K562 (cell line): ENCODE results near the gene SSTR1. TPM values are rescaled to one million over a fixed set of nuclear protein-coding genes. Genes with fewer than 3 reads are reported as not detected.

Experiments used
- ATAC-seq: fragments of 200-7000 bp; cut with Tn5 transposase; 3 replicates; pipeline ENCODE4 v1.9.1; 2020; ENCODE audit warnings: moderate library complexity
- BruUV-seq: library from RNA; stranded (reverse); fragments of 400-500 nt; replicated peaks from 2 replicates; lab custom pipeline; 2021; lab: Mats Ljungman, UMichigan
- CTCF ChIA-PET: fragments of 300-600 bp; formaldehyde crosslinking; extraction: SDS; loops from one replicate; lab custom pipeline; 2021; ENCODE audit warnings: low intra/inter-chr PET ratio; lab: Yijun Ruan, JAX
- POLR2A ChIA-PET: fragments of 300-600, 350-650 bp; sonication (Branson Sonifier 250); formaldehyde crosslinking; extraction: SDS; loops from one replicate; lab custom pipeline; 2021; ENCODE audit warnings: antibody characterized with exemption, inconsistent platforms; lab: Yijun Ruan, JAX
- DNase-seq, 4 experiments: peaks; one replicate each; pipeline versions ENCODE4 v3.0.0 to v3.0.0-alpha.2; 2011 to 2018; ENCODE audit warnings: low spot score in 3 of 4, mixed read lengths in 3 of 4; ENCODE audit errors: extremely low read depth in 1 of 4
- FAIRE-seq: peaks from 2 replicates; lab custom pipeline; 2011; peaks lifted over from hg19 to GRCh38; lab: Jason Lieb, UNC
- H2AFZ ChIP-seq: 2 replicates; pipeline ENCODE4 v1.6.0; 2011; ENCODE audit warnings: low read depth, low read length, control low read depth, inconsistent platforms
- H3K27ac ChIP-seq: fragments of 200-600 bp; 3 replicates; pipeline ENCODE4 v1.8.0; 2011; ENCODE audit warnings: low read depth, mild to moderate bottlenecking, control low read depth, inconsistent platforms, low read length, moderate library complexity, mixed read lengths; ENCODE audit errors: extremely low read depth
- H3K27me3 ChIP-seq, 2 experiments: fragments of 300-600 bp in 1 of 2; 2 replicates in 1 of 2; 3 replicates in 1 of 2; pipeline versions ENCODE4 v1.6.0 to v1.8.0; 2011; ENCODE audit warnings: inconsistent platforms in 2 of 2, low read length in 2 of 2, mild to moderate bottlenecking in 1 of 2, mixed read lengths in 1 of 2, moderate library complexity in 1 of 2; ENCODE audit not compliant: control insufficient read depth in 2 of 2, insufficient read depth in 2 of 2
- H3K36me3 ChIP-seq: fragments of 300-600 bp; 3 replicates; pipeline ENCODE4 v1.8.0; 2011; ENCODE audit warnings: mild to moderate bottlenecking, low read length, inconsistent platforms; ENCODE audit not compliant: control insufficient read depth, insufficient read depth
- H3K4me1 ChIP-seq, 2 experiments: fragments of 200-600 bp in 1 of 2; replicated peaks in 1 of 2; 2 replicates in 1 of 2; 3 replicates in 1 of 2; pipeline versions ENCODE4 v1.5.1 to v1.8.0; 2011; ENCODE audit warnings: inconsistent platforms in 2 of 2, low read length in 2 of 2, mild to moderate bottlenecking in 1 of 2, mixed read lengths in 1 of 2, moderate library complexity in 1 of 2; ENCODE audit not compliant: control insufficient read depth in 2 of 2, insufficient read depth in 2 of 2
- H3K4me2 ChIP-seq: 2 replicates; pipeline ENCODE4 v1.6.1; 2011; ENCODE audit warnings: low read length, control low read depth, inconsistent platforms, mixed read lengths; ENCODE audit not compliant: insufficient read depth
- H3K4me3 ChIP-seq: fragments of 200-600 bp; sonication (generic), shearing (Covaris generic); 2 replicates; pipeline ENCODE4 v1.5.1; 2016; ENCODE audit warnings: control low read depth, inconsistent platforms
- H3K79me2 ChIP-seq: fragments of 200-600 bp; 3 replicates; pipeline ENCODE4 v1.8.0; 2011; ENCODE audit warnings: low read length, inconsistent platforms; ENCODE audit not compliant: control insufficient read depth, insufficient read depth
- H3K9ac ChIP-seq, 2 experiments: 2 replicates each; pipeline versions ENCODE4 v1.6.0 to v1.6.1; 2011; ENCODE audit warnings: low read depth in 2 of 2, low read length in 2 of 2, control low read depth in 1 of 2, inconsistent platforms in 1 of 2, mild to moderate bottlenecking in 1 of 2, mixed read lengths in 1 of 2; ENCODE audit not compliant: insufficient read depth in 1 of 2
- H3K9me1 ChIP-seq: one replicate; pipeline ENCODE4 v1.6.0; 2011; ENCODE audit warnings: inconsistent platforms, mild to moderate bottlenecking, low read length, moderate library complexity; ENCODE audit not compliant: control insufficient read depth, insufficient read depth
- H3K9me3 ChIP-seq: replicated peaks from 2 replicates; pipeline ENCODE4 v1.5.1; 2011; ENCODE audit warnings: low read depth, low read length, inconsistent platforms; ENCODE audit not compliant: control insufficient read depth, insufficient read depth
- H4K20me1 ChIP-seq: replicated peaks from 2 replicates; pipeline ENCODE4 v1.6.1; 2011; ENCODE audit warnings: low read length, inconsistent platforms, mixed read lengths; ENCODE audit not compliant: control insufficient read depth, insufficient read depth
- BDP1 ChIP-seq: IDR thresholded peaks from 3 replicates; pipeline ENCODE4 v1.6.1; 2011; ENCODE audit not compliant: insufficient read length, insufficient read depth
- ETV5 ChIP-seq: sonication (generic); formaldehyde crosslinking; IDR thresholded peaks from 2 replicates; pipeline ENCODE4 v1.4.0; 2020; ENCODE audit warnings: low read depth, mild to moderate bottlenecking, missing genetic modification reagents
- FOS ChIP-seq: IDR thresholded peaks from 3 replicates; pipeline ENCODE4 v1.6.1; 2011; ENCODE audit not compliant: insufficient read length; ENCODE audit errors: extremely low read depth
- SOX6 ChIP-seq: fragments of 450-650 bp; IDR thresholded peaks from 2 replicates; pipeline ENCODE4 v1.6.1; 2014; ENCODE audit warnings: mild to moderate bottlenecking
- STAG1 ChIP-seq: sonication (generic); formaldehyde crosslinking; IDR thresholded peaks from 2 replicates; pipeline ENCODE4 v1.5.0; 2020; ENCODE audit warnings: missing genetic modification reagents, borderline replicate concordance
- WGBS: fragments of 100-300 bp; shearing (Covaris generic); methylation state at CpG from one replicate; pipeline ENCODE4 v1.1.6; 2016; ENCODE audit warnings: low coverage, mixed read lengths; ENCODE audit not compliant: insufficient coverage; ENCODE audit errors: missing lambda C conversion rate; 5-methylcytosine and 5-hydroxymethylcytosine counted together
- in situ Hi-C: fragments of 300-500 bp; cut with MboI; formaldehyde crosslinking; loops from 4 replicates; pipeline ENCODE4 v1.15.0; 2018; ENCODE audit warnings: inconsistent platforms, mixed read lengths
- intact Hi-C: fragments of 100-400 bp; cut with micrococcal nuclease; formaldehyde crosslinking; loops from 2 replicates; pipeline ENCODE4 v1.14.2; 2022
- polyA plus RNA-seq, 8 experiments: library from polyadenylated mRNA; depleted of rRNA in 4 of 8; stranded (reverse) in 5 of 8; unstranded in 3 of 8; fragments of >200 nt; fragmentation: Nextera tagmentation in 2 of 8; fragmentation: Illumina TruSeq in 1 of 8; extraction: Ambion mirVana in 2 of 8; extraction: Trizol in 1 of 8; gene quantifications; 2 replicates each; pipeline versions ENCODE4 v1.2.1 to v1.2.3, GENCODE V29; 2011 to 2014; ENCODE audit warnings: inconsistent platforms in 1 of 8, missing spikeins in 1 of 8
- total RNA-seq, 7 experiments: library from RNA; depleted of rRNA in 6 of 7; stranded (reverse); fragments of >200 nt in 6 of 7; fragmentation: Illumina TruSeq in 2 of 7; extraction: Trizol in 2 of 7; gene quantifications; 2 replicates each; pipeline versions ENCODE4 v1.2.1 to v1.2.3, GENCODE V29; 2011 to 2021; ENCODE audit warnings: low replicate concordance in 1 of 7
- TF ChIP-seq, protein P1 (sequence below): sonication (generic); formaldehyde crosslinking; IDR thresholded peaks from 2 replicates; pipeline ENCODE4 v1.8.1; 2022; ENCODE audit warnings: missing genetic modification reagents

The SSTR1 gene
- total and polyA plus RNA-seq, 9 of the 15 experiments (the other 6 are each of a cell fraction or from before 2014, with no cell fraction given): not detected

DNA sequence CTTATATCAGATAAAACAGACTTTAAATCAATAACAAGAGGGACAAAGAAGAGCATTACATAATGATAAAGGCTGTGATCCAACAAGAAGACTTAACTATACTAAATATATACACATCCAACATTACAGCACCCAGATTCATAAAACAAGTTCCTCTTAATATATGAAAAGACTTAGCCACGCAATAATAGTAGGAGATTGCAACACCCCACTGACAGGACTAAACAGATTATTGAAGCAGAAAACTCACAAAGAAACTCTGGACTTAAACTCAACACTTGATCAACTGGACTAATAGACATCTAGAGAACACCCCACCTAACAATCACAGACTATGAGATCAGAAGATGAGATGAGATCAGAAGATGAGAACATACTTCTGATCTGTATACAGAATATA, 53.9 kb downstream of the SSTR1 start:
- ATAC-seq: no peak
- no peak overlapping the region for H3K27ac ChIP-seq
- BruUV-seq: no TSS peak
- no peaks in the 10 kb centered on the region for H3K9me1 ChIP-seq
- H3K4me3 ChIP-seq: no peak overlapping the region
- TF ChIP-seq, protein P1, sequence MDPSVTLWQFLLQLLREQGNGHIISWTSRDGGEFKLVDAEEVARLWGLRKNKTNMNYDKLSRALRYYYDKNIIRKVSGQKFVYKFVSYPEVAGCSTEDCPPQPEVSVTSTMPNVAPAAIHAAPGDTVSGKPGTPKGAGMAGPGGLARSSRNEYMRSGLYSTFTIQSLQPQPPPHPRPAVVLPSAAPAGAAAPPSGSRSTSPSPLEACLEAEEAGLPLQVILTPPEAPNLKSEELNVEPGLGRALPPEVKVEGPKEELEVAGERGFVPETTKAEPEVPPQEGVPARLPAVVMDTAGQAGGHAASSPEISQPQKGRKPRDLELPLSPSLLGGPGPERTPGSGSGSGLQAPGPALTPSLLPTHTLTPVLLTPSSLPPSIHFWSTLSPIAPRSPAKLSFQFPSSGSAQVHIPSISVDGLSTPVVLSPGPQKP (CRISPR knock-in tag): no peak
- TF ChIP-seq STAG1 (CRISPR knock-in tag) (no peak), SOX6 (no peak), FOS (no peak), BDP1 (no peak), ETV5 (CRISPR knock-in tag) (no peak)
- TF ChIP-seq, all 486 proteins: peak for 0
- no peak for DNase-seq
- no peak for FAIRE-seq
- no peaks in the 10 kb centered on the region for H3K79me2 ChIP-seq
- in situ Hi-C loops: no loop called here
- ChIA-PET CTCF (no interaction called here), POLR2A (no interaction called here)
- H3K4me2 ChIP-seq: no peak overlapping the region
- H3K9ac ChIP-seq: no peak overlapping the region
- no peaks in the 10 kb centered on the region for H4K20me1 ChIP-seq
- no peaks in the 10 kb centered on the region for H3K9me3 ChIP-seq
- intact Hi-C loops: no loop called here
- H2AFZ ChIP-seq: no peak overlapping the region
- 0% methylated on average over 1 of the region's 1 CpG for WGBS
- no peaks in the 10 kb centered on the region for H3K4me1 ChIP-seq
- H3K36me3 ChIP-seq: no peaks in the 10 kb centered on the region
- no peaks in the 10 kb centered on the region for H3K27me3 ChIP-seq

Other genes starting within 250 kb of the SSTR1 start
- gene CLEC14A, start 48.2 kb downstream of the SSTR1 start, total RNA-seq (2014; rRNA removed): not detected in 2 replicates
- not detected in 2 replicates for gene CLEC14A, start 48.2 kb downstream of the SSTR1 start, total RNA-seq (2014; rRNA removed; fragmentation: Illumina TruSeq; extraction: Trizol)
- not detected in 2 replicates for gene CLEC14A, start 48.2 kb downstream of the SSTR1 start, total RNA-seq (2015; rRNA removed; fragmentation: Illumina TruSeq; extraction: Trizol)
- not detected in 2 replicates for gene CLEC14A, start 48.2 kb downstream of the SSTR1 start, total RNA-seq (2021)
- not detected in 2 replicates for gene CLEC14A, start 48.2 kb downstream of the SSTR1 start, polyA plus RNA-seq (2011; rRNA removed)
- not detected in 2 replicates for gene CLEC14A, start 48.2 kb downstream of the SSTR1 start, polyA plus RNA-seq (2014; fragmentation: Illumina TruSeq; extraction: Trizol)
- gene CLEC14A, start 48.2 kb downstream of the SSTR1 start, polyA plus RNA-seq (2014; fragmentation: Nextera tagmentation; extraction: Ambion mirVana): not detected
- gene CLEC14A, start 48.2 kb downstream of the SSTR1 start, polyA plus RNA-seq (2014; rRNA removed): not detected in 2 replicates